Subcutaneous adipose tissue (tissue), 4 donors: ENCODE results near the gene RERE. TPM values are rescaled to one million over a fixed set of nuclear protein-coding genes. Genes with fewer than 3 reads are reported as not detected.

Experiments used
- total RNA-seq, 4 donors: library from RNA; depleted of rRNA; stranded (reverse); fragments of >200 nt; gene quantifications; one replicate each; pipeline ENCODE4 v1.1.0, GENCODE V29; 2016
- TF ChIP-seq, protein P1 (sequence below): fragments of 450-650 bp; IDR thresholded peaks from one replicate; pipeline ENCODE4 v1.5.1; 2016; ENCODE audit warnings: low read depth, mild to moderate bottlenecking, control low read depth, antibody characterized with exemption, moderate library complexity

The RERE gene
- total RNA-seq, 4 donors from 2014 or later: 67.0 to 91.4 (median 83.1) TPM

GRCh38 chr1:8862528-8862927 lies 45.1 kb upstream of the RERE start:
- TF ChIP-seq, protein P1, sequence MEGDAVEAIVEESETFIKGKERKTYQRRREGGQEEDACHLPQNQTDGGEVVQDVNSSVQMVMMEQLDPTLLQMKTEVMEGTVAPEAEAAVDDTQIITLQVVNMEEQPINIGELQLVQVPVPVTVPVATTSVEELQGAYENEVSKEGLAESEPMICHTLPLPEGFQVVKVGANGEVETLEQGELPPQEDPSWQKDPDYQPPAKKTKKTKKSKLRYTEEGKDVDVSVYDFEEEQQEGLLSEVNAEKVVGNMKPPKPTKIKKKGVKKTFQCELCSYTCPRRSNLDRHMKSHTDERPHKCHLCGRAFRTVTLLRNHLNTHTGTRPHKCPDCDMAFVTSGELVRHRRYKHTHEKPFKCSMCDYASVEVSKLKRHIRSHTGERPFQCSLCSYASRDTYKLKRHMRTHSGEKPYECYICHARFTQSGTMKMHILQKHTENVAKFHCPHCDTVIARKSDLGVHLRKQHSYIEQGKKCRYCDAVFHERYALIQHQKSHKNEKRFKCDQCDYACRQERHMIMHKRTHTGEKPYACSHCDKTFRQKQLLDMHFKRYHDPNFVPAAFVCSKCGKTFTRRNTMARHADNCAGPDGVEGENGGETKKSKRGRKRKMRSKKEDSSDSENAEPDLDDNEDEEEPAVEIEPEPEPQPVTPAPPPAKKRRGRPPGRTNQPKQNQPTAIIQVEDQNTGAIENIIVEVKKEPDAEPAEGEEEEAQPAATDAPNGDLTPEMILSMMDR: no peak

DNA sequence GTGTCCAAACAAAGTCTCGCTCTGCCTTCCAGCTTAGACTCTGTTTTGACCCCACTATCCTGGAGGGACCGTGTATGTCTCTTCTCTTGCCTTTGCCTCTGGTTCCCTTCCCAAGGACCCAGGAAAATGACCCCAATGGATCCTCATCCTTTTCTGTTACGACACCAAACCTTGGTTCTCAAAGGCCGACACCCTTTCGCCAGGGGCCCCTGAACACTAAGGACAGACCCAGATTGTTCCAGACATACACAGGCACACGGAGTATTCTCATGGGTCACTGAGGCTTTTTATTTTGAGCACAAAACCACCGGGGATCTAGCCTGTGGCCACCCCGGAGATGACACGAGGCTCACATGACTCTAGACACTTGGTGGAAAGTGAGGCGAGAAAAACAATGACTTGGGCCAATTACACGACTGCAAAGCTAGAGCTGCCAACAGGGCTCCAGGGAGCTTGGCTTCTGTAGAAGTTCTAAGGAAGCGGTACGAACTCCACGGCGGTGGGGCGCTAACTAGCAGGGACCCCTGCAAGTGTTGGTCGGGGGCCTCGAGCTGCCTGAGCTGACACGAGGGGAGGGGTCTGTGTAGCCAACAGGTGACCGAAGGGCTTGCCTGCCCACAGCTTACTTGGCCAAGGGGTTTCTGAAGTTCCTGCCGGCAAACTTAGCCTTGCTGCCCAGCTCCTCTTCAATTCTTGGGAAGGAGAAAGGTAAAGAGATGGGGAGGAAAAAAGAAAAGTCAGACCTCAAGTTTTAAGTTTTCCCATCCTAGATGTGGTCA lies 43.5 kb upstream of the RERE start:
- TF ChIP-seq, protein P1: no peak

- TF ChIP-seq, protein P1: no peak
Observed at GRCh38 chr1:8858888-8859706, 41.7 kb upstream of the RERE start.

DNA sequence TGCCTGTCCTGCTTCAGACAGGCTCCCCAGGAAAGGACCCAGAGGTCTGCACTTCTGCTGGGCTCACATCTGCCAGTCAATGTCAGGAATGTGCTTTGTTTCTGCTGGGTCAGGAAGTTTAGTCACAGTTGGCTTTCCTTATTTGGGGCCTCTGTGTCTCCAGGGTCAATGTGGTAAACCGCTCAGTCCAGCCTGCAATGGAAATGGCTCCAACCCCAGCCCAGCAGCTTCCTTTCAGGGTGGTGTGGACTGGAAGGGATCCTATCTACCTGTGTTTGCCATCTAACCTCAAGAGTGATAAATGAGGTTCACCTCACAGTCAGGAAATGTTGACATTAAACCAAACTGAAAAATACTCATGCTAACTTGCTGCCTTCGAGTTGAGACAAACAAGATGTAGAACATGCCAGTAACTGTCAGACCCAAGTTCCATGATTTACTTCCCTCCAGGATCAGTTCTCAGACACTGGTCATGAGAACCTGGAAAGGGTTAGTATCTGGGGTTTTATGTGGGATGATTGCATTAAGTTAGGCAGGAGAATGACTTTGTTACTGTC lies 40.8 kb upstream of the RERE start:
- TF ChIP-seq, protein P1: no peak

GRCh38 chr1:8856689-8857412 lies 39.4 kb upstream of the RERE start:
- TF ChIP-seq, protein P1: no peak

GRCh38 chr1:8854240-8854639 lies 36.8 kb upstream of the RERE start:
- TF ChIP-seq, protein P1: no peak
